ENCODE results near the gene TP63.
"Not testable (repeated sequence)": the region's sequence is repeated elsewhere in the genome, so short reads cannot be mapped to it uniquely, and the experiment has no call there.

- TF ChIP-seq CTCF (IDR thresholded peaks at IDR 0.05; ENCODE audit: insufficient read depth, low read length); REST (IDR thresholded peaks at IDR 0.05; ENCODE audit: insufficient replicate concordance, low read depth); GABPA (IDR thresholded peaks at IDR 0.05; ENCODE audit: low read depth); POLR2AphosphoS5 (IDR thresholded peaks at IDR 0.05; ENCODE audit: low read depth): not testable (repeated sequence)
Observed at GRCh38 chr3:189612641-189613040, 18.5 kb upstream of the TP63 start.
